MCF 10A (cell line): Measurements from ENCODE around the gene IL2RA. TPM values are rescaled to one million over a fixed set of nuclear protein-coding genes. Genes with fewer than 3 reads are reported as not detected.

Source experiments
- BruUV-seq: library from RNA; stranded (reverse); fragments of 400-500 nt; replicated peaks from 2 replicates; lab custom pipeline; 2021; lab: Mats Ljungman, UMichigan
- CTCF ChIA-PET: fragments of 300-600 bp; sonication (Branson Sonifier 250); formaldehyde crosslinking; extraction: SDS; loops from one replicate; lab custom pipeline; 2021; ENCODE audit warnings: antibody characterized with exemption, inconsistent platforms; lab: Yijun Ruan, JAX
- POLR2A ChIA-PET: fragments of 300-600, 350-650 bp; sonication (Branson Sonifier 250); formaldehyde crosslinking; extraction: SDS; loops from one replicate; lab custom pipeline; 2020; ENCODE audit warnings: antibody characterized with exemption, inconsistent platforms; lab: Yijun Ruan, JAX
- DNase-seq: peaks from one replicate; pipeline ENCODE4 v3.0.0-alpha.2; 2018; ENCODE audit not compliant: unreplicated experiment
- H3K27ac Mint-ChIP-seq: one replicate; pipeline ENCODE4 v1.8.0; 2022; ENCODE audit warnings: mild to moderate bottlenecking, low read depth, mixed read lengths; ENCODE audit not compliant: unreplicated experiment
- H3K27me3 Mint-ChIP-seq: one replicate; pipeline ENCODE4 v1.8.0; 2022; ENCODE audit warnings: mixed read lengths; ENCODE audit not compliant: insufficient read depth, unreplicated experiment
- H3K36me3 Mint-ChIP-seq: one replicate; pipeline ENCODE4 v1.8.0; 2022; ENCODE audit warnings: mild to moderate bottlenecking, moderate library complexity, mixed read lengths; ENCODE audit not compliant: insufficient read depth, unreplicated experiment
- H3K4me1 Mint-ChIP-seq: one replicate; pipeline ENCODE4 v1.8.0; 2022; ENCODE audit warnings: mixed read lengths; ENCODE audit not compliant: insufficient read depth, unreplicated experiment
- H3K4me3 Mint-ChIP-seq: one replicate; pipeline ENCODE4 v1.8.0; 2022; ENCODE audit warnings: mild to moderate bottlenecking, moderate library complexity, mixed read lengths; ENCODE audit not compliant: unreplicated experiment
- H3K9me3 Mint-ChIP-seq: one replicate; pipeline ENCODE4 v1.8.0; 2022; ENCODE audit warnings: mixed read lengths; ENCODE audit not compliant: unreplicated experiment
- intact Hi-C: fragments of 100-400 bp; cut with micrococcal nuclease; formaldehyde crosslinking; loops from 2 replicates; pipeline ENCODE4 v1.14.1; 2022
- total RNA-seq: library from RNA; stranded (reverse); gene quantifications from 2 replicates; pipeline ENCODE4 v1.2.3, GENCODE V29; 2022
- TF ChIP-seq, protein P1 (sequence below): fragments of 200-600 bp; IDR thresholded peaks from one replicate; pipeline ENCODE4 v1.8.0; 2022; ENCODE audit warnings: antibody characterized with exemption, mild to moderate bottlenecking; ENCODE audit not compliant: unreplicated experiment

IL2RA gene
- total RNA-seq, 1 experiment from 2014 or later, result not detected

DNA sequence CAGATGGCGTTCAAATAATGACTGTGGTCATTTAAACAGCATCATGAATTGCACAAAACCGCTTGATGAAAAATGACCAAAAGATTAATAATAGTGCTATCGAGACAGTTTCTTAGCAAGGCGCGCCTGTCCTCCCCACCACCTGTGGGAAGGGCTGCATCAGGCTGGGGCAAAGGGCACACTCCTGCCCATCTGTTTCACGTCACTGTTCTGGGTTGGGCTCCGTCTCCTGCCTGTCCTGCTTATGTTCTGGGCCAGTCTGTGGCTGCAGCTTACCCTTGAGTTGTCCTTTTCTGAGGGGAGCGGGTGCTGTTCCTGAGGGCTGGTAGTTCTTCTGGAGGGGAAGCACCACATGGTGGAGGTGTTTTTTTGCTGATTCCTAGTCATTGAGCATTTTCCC is 40.0 kb upstream of the IL2RA start:
- no peaks in the 10 kb centered on the region for H3K4me1 Mint-ChIP-seq
- TF ChIP-seq, protein P1, sequence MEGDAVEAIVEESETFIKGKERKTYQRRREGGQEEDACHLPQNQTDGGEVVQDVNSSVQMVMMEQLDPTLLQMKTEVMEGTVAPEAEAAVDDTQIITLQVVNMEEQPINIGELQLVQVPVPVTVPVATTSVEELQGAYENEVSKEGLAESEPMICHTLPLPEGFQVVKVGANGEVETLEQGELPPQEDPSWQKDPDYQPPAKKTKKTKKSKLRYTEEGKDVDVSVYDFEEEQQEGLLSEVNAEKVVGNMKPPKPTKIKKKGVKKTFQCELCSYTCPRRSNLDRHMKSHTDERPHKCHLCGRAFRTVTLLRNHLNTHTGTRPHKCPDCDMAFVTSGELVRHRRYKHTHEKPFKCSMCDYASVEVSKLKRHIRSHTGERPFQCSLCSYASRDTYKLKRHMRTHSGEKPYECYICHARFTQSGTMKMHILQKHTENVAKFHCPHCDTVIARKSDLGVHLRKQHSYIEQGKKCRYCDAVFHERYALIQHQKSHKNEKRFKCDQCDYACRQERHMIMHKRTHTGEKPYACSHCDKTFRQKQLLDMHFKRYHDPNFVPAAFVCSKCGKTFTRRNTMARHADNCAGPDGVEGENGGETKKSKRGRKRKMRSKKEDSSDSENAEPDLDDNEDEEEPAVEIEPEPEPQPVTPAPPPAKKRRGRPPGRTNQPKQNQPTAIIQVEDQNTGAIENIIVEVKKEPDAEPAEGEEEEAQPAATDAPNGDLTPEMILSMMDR, result no peak
- no peaks in the 10 kb centered on the region for H3K9me3 Mint-ChIP-seq
- CTCF ChIA-PET, result no interaction called here
- H3K27me3 Mint-ChIP-seq, result no peaks in the 10 kb centered on the region
- peaks cover 89% of the 10 kb centered on the region for H3K36me3 Mint-ChIP-seq
- no peak overlapping the region for H3K27ac Mint-ChIP-seq
- DNase-seq, result no peak
- POLR2A ChIA-PET, result no interaction called here
- intact Hi-C loops, result no loop called here
- BruUV-seq, result no TSS peak
- H3K4me3 Mint-ChIP-seq, result no peak overlapping the region

DNA sequence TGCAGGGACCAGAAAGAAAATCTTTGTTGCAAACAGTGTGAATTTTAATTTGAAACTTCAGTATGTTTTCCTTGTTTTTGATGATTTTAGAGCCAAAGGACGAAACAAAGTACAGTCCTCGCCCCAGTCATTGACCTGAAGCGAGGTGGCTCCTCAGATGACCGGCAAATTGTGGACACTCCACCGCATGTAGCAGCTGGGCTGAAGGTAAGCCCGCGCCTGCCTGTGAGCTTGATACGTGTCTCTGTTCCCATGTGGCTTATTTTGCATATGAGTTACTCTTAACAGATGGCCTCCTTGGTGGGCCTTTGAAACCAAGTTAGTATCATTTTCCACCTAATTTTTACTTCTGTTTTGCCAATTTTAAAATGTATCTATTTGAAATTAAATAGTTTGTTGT is 39.0 kb upstream of the IL2RA start:
- ChIA-PET POLR2A (interaction anchor here (1.0 kb wide), 1 partner anchor 14 kb away, joined by 3 read pairs; no protein-coding TSS in a partner anchor), CTCF (interaction anchor here (0.8 to 1.0 kb wide), 2 partner anchors 8 to 12 kb away, joined by 4 to 7 read pairs; no protein-coding TSS in a partner anchor)
- Mint-ChIP-seq H3K4me3 (no peak overlapping the region), H3K9me3 (no peaks in the 10 kb centered on the region), H3K36me3 (peaks cover 82% of the 10 kb centered on the region), H3K27ac (no peak overlapping the region), H3K27me3 (no peaks in the 10 kb centered on the region), H3K4me1 (no peaks in the 10 kb centered on the region)
- intact Hi-C loops, result no loop called here
- BruUV-seq, result no TSS peak
- no peak for DNase-seq
- TF ChIP-seq, protein P1, result no peak

DNA sequence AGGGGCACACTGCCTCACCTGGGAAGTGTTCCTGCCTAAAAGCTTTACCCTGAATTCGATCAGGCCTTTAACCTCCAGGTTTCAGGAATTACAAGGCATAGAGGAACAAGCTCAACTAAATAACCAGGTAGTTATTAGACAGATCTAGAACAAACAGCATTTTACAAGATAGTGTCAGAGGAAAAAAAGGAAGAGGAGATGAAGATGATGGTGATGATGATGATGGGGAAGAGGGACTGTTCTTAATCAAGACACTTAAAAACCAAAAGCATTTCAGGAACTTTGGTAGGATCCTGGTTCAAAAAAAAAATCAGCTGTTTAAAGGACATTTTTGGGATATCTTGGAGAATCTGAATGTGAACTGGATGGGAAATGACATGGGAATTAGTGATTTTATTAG is 38.2 kb upstream of the IL2RA start:
- Mint-ChIP-seq H3K36me3 (peaks cover 80% of the 10 kb centered on the region), H3K27me3 (no peaks in the 10 kb centered on the region), H3K4me3 (no peak overlapping the region), H3K9me3 (no peaks in the 10 kb centered on the region), H3K4me1 (no peaks in the 10 kb centered on the region), H3K27ac (no peak overlapping the region)
- TF ChIP-seq, protein P1, result no peak
- CTCF ChIA-PET, result interaction anchor here (0.8 to 1.0 kb wide), 3 partner anchors 9 to 86 kb away, joined by 4 to 7 read pairs (median 5); no protein-coding TSS in a partner anchor
- intact Hi-C loops, result no loop called here
- POLR2A ChIA-PET, result interaction anchor here (1.0 to 1.2 kb wide), 3 partner anchors 10 to 63 kb away, joined by 3 to 4 read pairs (median 3); no protein-coding TSS in a partner anchor
- no peak for DNase-seq
- no TSS peak for BruUV-seq

DNA sequence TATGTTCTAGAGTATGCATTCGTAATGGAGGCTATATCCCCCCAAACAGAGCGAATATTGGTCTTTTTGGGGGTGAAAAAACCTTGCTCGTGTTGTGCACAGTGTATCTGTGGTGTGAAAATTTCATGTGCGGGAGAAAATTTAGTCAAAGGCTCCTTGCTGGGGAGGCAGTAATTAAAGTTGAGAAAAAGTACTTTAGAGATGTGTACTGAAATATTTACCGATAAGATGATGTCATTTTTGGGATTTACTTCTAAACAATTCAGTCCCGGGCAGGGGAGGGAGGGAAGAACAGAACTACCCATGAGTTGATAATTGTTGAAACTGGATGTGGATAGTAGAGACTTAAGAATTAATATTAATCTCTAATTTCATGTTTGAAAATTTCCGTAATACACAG is 36.0 kb upstream of the IL2RA start:
- H3K4me3 Mint-ChIP-seq, result no peak overlapping the region
- intact Hi-C loops, result no loop called here
- no TSS peak for BruUV-seq
- POLR2A ChIA-PET, result no interaction called here
- no peaks in the 10 kb centered on the region for H3K4me1 Mint-ChIP-seq
- CTCF ChIA-PET, result interaction anchor here (1.0 kb wide), 1 partner anchor 304 kb away, joined by 3 read pairs; no protein-coding TSS in a partner anchor
- H3K27ac Mint-ChIP-seq, result no peak overlapping the region
- H3K9me3 Mint-ChIP-seq, result no peaks in the 10 kb centered on the region
- TF ChIP-seq, protein P1, result no peak
- H3K27me3 Mint-ChIP-seq, result no peaks in the 10 kb centered on the region
- no peak for DNase-seq
- peaks cover 79% of the 10 kb centered on the region for H3K36me3 Mint-ChIP-seq
